LNCaP clone FGC (cell line): ENCODE data around the gene TMEM125.
A peak's percentile ranks its signal among the peaks of the same experiment; 100 is the strongest.

ENCODE experiments used
- DNase-seq: peaks from one replicate; pipeline ENCODE4 v3.0.0-alpha.2; 2011; ENCODE audit warnings: low read depth
- H3K4me3 ChIP-seq: 2 replicates; pipeline ENCODE4 v1.5.1; 2011; ENCODE audit warnings: mild to moderate bottlenecking, low read depth, low read length, control low read depth
- TF ChIP-seq, protein P1 (sequence below): IDR thresholded peaks from 2 replicates; pipeline ENCODE4 v1.5.1; 2012; ENCODE audit warnings: mild to moderate bottlenecking; ENCODE audit not compliant: control insufficient read depth, insufficient read depth; ENCODE audit errors: extremely low read depth

TMEM125 gene

DNA sequence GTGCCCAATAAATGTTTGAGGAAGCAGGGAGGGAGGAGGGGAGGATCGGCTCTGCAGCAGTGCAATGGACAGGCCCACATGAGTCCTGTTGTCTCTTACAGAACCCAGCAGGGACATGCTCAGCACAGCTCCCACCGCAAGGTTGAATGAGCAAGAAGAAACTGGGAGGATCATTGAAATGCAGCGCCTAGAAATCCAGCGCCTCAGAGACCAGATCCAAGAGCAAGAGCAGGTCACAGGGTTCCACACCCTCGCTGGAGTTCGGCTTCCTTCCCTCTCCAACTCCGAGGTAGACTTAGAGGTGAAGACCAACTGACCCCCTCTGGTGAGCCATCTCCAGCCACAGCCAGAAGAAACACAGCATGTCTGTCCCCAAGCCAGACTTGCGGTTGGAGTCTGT, 15.9 kb upstream of the TMEM125 start:
- DNase-seq: no peak
- H3K4me3 ChIP-seq: no peak overlapping the region
- TF ChIP-seq, protein P1, sequence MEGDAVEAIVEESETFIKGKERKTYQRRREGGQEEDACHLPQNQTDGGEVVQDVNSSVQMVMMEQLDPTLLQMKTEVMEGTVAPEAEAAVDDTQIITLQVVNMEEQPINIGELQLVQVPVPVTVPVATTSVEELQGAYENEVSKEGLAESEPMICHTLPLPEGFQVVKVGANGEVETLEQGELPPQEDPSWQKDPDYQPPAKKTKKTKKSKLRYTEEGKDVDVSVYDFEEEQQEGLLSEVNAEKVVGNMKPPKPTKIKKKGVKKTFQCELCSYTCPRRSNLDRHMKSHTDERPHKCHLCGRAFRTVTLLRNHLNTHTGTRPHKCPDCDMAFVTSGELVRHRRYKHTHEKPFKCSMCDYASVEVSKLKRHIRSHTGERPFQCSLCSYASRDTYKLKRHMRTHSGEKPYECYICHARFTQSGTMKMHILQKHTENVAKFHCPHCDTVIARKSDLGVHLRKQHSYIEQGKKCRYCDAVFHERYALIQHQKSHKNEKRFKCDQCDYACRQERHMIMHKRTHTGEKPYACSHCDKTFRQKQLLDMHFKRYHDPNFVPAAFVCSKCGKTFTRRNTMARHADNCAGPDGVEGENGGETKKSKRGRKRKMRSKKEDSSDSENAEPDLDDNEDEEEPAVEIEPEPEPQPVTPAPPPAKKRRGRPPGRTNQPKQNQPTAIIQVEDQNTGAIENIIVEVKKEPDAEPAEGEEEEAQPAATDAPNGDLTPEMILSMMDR: no peak

DNA sequence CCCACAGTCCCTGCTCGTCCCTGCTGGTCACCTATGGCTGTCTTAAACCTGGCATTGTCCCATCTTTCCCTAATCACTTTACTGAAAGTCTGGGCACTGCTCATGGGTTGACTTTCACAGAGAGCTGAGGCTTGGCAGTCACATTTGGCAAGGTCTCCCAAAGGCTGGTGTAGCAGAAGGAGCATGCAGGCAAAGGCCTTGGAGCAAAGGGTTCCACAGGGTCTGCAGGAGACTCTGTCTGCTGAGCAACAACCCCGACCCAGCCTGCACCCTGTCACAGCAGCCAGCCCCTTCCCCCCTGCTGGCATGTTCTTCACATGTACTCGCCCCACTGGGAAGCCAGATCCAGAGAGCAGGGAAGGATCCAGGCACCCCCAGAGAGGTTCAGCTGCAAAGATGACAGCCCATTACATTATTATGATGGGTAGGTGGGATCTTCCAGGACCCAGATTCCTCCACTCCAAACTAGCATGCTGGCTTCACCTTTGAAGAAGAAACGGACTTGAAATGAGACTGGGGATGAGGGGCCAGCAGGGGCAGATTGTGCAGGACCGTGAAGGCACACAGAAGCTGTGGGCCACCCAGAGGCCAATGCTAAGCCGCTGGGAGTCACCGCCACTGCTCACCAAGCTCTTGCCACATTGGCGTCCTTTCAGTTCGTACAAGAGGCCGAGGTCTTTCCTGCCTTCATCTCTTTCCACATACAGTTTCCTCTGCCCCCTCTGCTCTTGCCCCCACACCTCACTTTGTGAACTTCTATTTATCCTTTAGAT, 14.2 kb upstream of the TMEM125 start:
- DNase-seq: no peak
- no peak overlapping the region for H3K4me3 ChIP-seq
- TF ChIP-seq, protein P1: no peak

DNA sequence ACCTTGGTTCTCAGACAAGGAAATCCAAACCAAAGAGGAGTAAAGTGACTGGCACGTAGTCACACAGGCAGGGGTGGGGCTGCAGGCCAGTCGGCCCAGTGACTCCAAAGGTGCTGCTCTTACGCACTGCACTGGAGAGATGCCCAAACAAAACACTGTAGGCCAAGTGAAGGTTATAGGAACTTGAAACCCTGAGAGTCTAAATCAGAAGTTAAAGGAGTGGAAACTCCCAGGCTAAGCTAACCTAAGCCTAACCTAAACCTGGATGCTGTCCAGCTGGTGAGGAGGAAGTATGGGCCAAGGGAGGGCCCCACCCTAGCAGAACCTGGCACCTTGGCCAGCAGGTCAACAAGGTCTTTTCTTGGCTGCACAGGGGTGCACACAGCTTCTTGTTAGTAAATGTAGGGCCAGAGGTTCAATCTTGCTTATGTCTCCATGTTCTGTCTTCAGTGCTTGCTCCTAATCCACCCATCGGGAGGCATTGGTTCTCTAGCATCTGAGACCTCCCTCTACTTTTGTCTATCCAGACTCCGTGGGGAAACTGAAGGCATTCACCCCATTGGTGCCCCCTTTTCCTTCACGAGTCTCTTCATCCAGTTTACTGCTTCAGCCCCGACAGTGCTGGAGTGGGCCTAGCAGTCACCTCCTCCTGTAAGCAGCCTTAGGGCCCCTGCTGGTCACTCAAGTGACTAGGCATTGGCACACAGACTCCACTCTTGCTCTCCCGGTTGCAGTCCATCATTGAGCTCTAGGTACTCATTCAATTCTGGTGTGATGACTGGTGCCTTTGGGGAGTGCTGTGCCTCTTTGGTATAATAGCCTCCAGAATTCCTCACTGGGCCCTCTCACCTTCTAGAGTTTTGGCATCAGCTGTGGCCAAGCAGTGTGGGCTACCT, 12.9 kb upstream of the TMEM125 start:
- peak; percentile 79 for DNase-seq
- TF ChIP-seq, protein P1: no peak
- no peak overlapping the region for H3K4me3 ChIP-seq

DNA sequence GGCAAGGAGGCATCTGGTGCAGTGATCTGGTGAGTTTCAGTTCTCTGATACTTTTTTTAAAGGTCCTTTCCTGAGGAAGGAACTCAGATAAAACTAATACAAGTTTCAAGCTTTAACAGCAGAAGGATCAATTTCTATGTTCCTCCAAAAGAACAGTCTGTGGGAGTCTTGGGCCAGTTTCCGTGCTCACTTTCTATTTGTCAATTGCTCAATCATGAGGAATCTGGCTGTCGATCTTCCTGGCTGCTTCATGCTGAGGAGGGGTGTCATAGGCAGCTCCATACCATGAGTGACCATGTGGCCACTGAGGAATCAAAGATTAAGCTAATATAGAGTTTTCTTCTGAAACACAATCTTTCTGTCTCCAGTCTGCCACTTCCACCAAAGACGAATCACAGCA, 11.4 kb upstream of the TMEM125 start:
- no peak for DNase-seq
- no peak overlapping the region for H3K4me3 ChIP-seq
- TF ChIP-seq, protein P1: no peak

DNA sequence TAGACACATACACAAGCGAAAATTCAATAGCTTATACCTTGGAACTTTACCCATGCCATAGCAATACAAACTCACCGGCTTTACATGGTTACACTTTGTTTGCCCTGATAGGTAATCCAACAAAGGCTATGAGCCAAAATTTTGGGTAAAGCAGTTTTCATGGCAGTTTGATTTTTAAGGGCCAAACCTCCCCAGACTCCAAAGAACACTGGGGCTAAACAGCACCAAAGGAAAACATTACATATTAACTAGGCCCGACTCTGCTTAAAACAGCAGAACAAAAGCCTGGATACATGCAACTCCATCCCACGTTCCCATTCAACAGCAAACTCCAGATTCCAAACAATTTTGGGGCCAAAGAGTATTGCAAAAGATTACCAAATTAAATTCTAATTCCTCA, 4.4 kb upstream of the TMEM125 start:
- peak; percentile 76 for DNase-seq
- TF ChIP-seq, protein P1: no peak
- no peak overlapping the region for H3K4me3 ChIP-seq

DNA sequence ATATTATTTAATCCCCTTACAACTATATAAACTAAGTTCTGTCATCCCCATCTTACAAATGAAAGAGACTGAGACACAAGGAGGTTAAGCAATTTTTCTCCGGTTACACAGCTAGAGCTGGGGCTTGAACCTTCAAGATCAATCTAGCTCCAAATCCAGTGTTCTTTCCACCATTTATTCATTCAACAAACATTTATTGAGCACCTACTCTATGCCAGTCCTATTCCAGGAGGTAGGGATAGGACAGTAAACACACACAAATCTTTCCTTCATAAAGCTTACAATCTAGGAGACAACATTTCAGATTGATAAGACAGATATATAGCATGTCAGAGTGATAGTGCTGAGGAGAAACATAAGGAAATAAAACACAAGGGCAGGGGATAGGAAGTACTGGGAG, 2.9 kb upstream of the TMEM125 start:
- no peak for DNase-seq
- H3K4me3 ChIP-seq: no peak overlapping the region
- TF ChIP-seq, protein P1: no peak
